22Rv1 (cell line): ENCODE data around the gene TLX2.

Experiments
- H3K27ac ChIP-seq: fragments of 450-650 bp; 2 replicates; pipeline ENCODE4 v1.5.1; 2017
- CTCF ChIP-seq: fragments of 450-650 bp; IDR thresholded peaks from 2 replicates; pipeline ENCODE4 v1.5.1; 2017; ENCODE audit warnings: mild to moderate bottlenecking
- ZFX ChIP-seq: fragments of 450-650 bp; IDR thresholded peaks from 2 replicates; pipeline ENCODE4 v1.6.1; 2017; ENCODE audit warnings: antibody characterized with exemption, borderline replicate concordance

The TLX2 gene

DNA sequence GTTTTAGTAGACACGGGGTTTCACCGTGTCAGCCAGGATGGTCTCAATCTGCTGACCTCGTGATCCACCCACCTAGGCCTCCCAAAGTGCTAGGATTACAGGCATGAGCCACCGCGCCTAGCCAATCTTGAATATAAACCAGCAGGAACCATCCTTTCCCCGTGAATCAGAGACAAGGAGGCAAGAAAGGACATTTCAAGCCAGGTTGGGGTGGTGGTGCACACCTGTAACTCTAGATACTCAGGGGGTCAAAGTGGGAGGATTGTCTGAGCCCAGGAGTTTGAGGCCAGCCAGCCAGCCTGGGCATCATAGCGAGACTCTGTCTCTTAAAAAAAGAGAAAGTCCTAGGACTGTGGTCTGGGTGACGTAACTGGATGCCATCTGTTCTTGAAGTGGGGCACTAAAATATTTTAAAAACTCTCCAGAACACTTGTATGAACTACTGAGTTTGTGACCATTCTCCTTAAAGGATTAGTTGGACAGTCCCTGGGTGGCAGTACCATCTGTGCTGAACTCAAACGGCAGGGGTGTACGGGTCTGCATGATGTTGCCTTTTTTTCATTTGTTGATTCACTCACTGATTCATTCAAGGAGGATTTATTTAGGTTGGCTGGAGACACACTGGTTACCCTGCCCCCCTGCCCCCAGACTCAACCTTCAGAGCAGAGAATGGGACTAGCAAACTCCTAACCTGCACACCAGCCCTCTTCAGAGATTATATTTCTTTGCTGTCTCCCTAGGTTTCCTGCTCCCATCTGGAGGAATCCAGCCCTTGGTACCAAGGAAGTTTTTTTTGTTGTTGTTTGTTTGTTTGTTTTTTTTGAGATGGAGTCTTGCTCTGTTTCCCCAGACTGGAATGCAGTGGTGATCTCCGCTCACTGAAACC lies 2.9 kb upstream of the TLX2 start:
- H3K27ac ChIP-seq, result no peak overlapping the region
- TF ChIP-seq ZFX (no peak), CTCF (no peak)

DNA sequence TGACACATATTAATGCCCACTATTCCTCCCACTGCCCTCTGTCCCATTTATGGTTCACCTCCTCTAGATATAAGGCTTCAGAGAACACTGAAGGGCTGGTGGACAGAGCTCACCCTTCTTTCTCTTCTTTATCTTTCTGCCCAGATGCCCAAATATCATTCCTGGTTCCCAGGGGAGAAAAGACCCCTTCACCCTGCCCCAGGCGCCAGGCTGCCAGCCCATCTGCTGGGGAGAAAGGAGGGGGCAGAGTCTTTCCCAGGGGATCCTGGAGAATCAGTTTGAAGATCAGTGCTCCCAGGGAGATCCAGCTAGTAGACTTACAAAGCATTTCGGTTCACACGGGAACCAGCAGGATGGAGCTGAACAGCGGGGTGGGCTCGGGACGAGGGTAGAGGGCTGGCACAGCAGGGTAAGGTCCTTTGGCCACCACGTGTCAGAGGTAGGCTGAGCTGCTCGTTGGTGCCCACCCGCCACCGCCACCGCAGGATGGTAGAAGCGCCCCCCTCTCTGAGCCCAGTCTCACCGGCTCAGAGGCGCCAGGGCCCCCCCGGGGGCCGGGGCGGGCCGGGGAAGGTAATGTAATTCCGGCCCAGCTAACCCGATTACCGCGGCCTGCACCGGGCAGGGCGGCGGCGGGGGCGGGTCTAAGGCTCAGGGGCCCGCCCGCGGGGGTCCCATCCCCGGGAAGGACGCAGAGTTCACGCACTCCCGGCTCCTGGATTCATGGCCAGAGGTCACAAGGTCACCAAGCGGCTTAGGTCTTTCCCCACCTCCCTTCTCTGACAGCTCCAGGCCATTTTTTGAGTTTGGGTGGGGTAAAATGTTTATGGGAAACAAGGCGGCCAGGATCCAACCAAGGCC lies 1.3 kb upstream of the TLX2 start:
- TF ChIP-seq CTCF (no peak), ZFX (no peak)
- peak overlapping the region; percentile 44 for H3K27ac ChIP-seq

DNA sequence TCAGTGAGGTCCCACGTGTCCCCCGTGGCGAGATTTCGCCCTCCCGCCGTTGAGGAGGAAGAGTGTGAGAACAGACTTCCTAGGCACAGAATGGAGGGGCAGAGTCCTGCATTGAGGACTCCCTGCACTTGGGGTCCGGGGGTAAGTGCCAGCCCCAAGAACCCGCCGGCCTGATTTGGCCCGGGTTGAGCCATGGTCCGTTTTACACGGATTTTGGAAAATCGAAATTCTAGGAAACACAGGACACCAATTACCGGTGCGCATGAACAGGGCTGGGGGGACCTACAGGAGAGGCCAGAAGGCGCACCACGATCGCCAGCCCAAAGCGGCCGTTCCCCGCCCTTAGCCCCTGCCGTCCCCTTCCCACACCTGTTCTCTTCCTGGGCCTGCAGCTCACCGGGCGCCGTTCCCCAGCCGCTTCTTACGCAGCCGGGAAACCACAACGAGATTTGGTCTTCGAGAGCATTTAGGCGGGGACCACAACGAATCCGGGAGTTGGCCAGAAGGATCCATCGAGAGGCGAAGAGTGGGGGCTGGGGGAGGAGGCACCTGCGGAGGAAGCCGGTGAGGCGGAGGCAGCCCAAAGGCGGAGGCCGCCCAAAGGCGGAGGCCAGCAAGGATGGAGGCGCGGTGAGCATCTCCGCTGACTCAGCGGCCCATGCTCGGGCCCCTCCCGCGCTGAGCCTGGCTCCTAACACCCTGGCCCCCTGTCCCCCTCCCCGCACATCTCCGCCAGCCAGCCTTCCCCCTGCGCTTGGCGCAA lies 464 bp upstream of the TLX2 start:
- H3K27ac ChIP-seq, result peak overlapping the region; percentile 44
- TF ChIP-seq ZFX, result no peak
- no peak for TF ChIP-seq CTCF

- no peak for TF ChIP-seq ZFX
- TF ChIP-seq CTCF, result no peak
Measured at GRCh38 chr2:74515271-74515980, 1.2 kb downstream of the TLX2 start.

GRCh38 chr2:74515981-74516633 lies 1.9 kb downstream of the TLX2 start:
- no peak overlapping the region for H3K27ac ChIP-seq
- TF ChIP-seq CTCF, result no peak
- no peak for TF ChIP-seq ZFX

More at GRCh38 chr2:74515271-74515980, 1.2 kb downstream of the TLX2 start:
- no peak overlapping the region for H3K27ac ChIP-seq

GRCh38 chr2:74516650-74517049 lies 2.4 kb downstream of the TLX2 start:
- no peak for TF ChIP-seq ZFX
- TF ChIP-seq CTCF, result no peak

More at GRCh38 chr2:74516650-74517049, 2.4 kb downstream of the TLX2 start:
- H3K27ac ChIP-seq, result no peak overlapping the region
